Stimulated activated CD8-positive, alpha-beta memory T cell treated with anti-CD3 and anti-CD28 coated beads, Interleukin-15, amount 100 ng/mL, for 4 hours (primary cell): Measurements from ENCODE around the gene PBRM1.

Experiments used
- DNase-seq, 2 donors: peaks; one replicate each; pipeline ENCODE4 v3.0.0-alpha.2; 2020; ENCODE audit warnings: low read depth in 2 of 2

Gene PBRM1

GRCh38 chr3:52670621-52671521 lies 14.8 kb downstream of the PBRM1 start:
- peak in 1 of 2 donors; percentile 6 for DNase-seq

- DNase-seq: no peak
Observed at GRCh38 chr3:52663098-52663497, 22.6 kb downstream of the PBRM1 start.

- DNase-seq: no peak
Observed at GRCh38 chr3:52660046-52660445, 25.7 kb downstream of the PBRM1 start.

- no peak for DNase-seq
Observed at GRCh38 chr3:52655895-52656294, 29.8 kb downstream of the PBRM1 start.

- DNase-seq: no peak
Observed at GRCh38 chr3:52651592-52651991, 34.1 kb downstream of the PBRM1 start.

GRCh38 chr3:52650439-52650838 lies 35.3 kb downstream of the PBRM1 start:
- no peak for DNase-seq

GRCh38 chr3:52649461-52650210 lies 36.1 kb downstream of the PBRM1 start:
- DNase-seq: no peak

GRCh38 chr3:52645549-52645948 lies 40.2 kb downstream of the PBRM1 start:
- no peak for DNase-seq

- no peak for DNase-seq
Observed at GRCh38 chr3:52636673-52637072, 49.0 kb downstream of the PBRM1 start.

GRCh38 chr3:52633786-52634185 lies 51.9 kb downstream of the PBRM1 start:
- DNase-seq: no peak

GRCh38 chr3:52625041-52625440 lies 60.7 kb downstream of the PBRM1 start:
- DNase-seq: no peak

- DNase-seq: no peak
Observed at GRCh38 chr3:52623234-52623792, 62.4 kb downstream of the PBRM1 start.

GRCh38 chr3:52620580-52620979 lies 65.1 kb downstream of the PBRM1 start:
- DNase-seq: no peak

- DNase-seq: no peak
Observed at GRCh38 chr3:52615166-52615565, 70.5 kb downstream of the PBRM1 start.

- no peak for DNase-seq
Observed at GRCh38 chr3:52614689-52615088, 71.0 kb downstream of the PBRM1 start.

- no peak for DNase-seq
Observed at GRCh38 chr3:52609316-52609815, 76.3 kb downstream of the PBRM1 start.

GRCh38 chr3:52608337-52608736 lies 77.4 kb downstream of the PBRM1 start:
- DNase-seq: no peak

GRCh38 chr3:52606373-52607085 lies 79.2 kb downstream of the PBRM1 start:
- no peak for DNase-seq

- DNase-seq: no peak
Observed at GRCh38 chr3:52600258-52600657, 85.5 kb downstream of the PBRM1 start.

- DNase-seq: no peak
Observed at GRCh38 chr3:52596658-52597265, 89.0 kb downstream of the PBRM1 start.

GRCh38 chr3:52593103-52593502 lies 92.6 kb downstream of the PBRM1 start:
- DNase-seq: no peak
